Astrocyte of the cerebellum (primary cell): ENCODE results near the gene KLHL14.

Experiments used
- DNase-seq: peaks from one replicate; pipeline ENCODE4 v3.0.0-alpha.2; 2011; ENCODE audit warnings: low read depth
- H3K4me3 ChIP-seq: 2 replicates; pipeline ENCODE4 v1.5.1; 2011; ENCODE audit warnings: mild to moderate bottlenecking, low read depth, low read length, moderate library complexity
- in situ Hi-C: cut with HindIII; loops from 2 replicates; pipeline ENCODE4 v1.10.0; 2017; ENCODE audit warnings: low sequenced_read_pairs
- TF ChIP-seq, protein P1 (sequence below): IDR thresholded peaks from 2 replicates; pipeline ENCODE4 v1.5.1; 2012; ENCODE audit warnings: low read length, low read depth, moderate library complexity, mild to moderate bottlenecking; ENCODE audit errors: missing control alignments

KLHL14 gene

DNA sequence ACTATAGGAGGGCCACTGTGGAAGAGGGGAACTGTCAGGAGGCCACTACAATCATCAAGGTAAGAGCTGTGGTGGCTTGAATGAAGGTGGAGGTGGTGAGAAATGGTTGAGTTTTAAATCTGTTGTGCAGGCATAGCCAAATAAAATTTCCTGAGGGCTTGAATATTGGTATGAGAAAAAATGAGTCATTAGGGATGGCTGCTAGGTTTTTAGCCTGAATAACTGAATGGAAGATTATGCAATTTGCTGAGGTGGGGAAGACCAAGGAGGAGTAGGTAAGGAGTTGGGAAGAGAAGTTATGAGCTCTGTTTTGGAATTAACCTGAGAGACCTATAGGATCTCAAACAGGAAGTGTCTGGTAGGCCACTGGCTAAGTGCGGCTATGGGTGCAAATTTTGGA lies 84.0 kb downstream of the KLHL14 start:
- in situ Hi-C loops, result no loop called here
- DNase-seq, result no peak
- H3K4me3 ChIP-seq, result no peak overlapping the region
- TF ChIP-seq, protein P1, sequence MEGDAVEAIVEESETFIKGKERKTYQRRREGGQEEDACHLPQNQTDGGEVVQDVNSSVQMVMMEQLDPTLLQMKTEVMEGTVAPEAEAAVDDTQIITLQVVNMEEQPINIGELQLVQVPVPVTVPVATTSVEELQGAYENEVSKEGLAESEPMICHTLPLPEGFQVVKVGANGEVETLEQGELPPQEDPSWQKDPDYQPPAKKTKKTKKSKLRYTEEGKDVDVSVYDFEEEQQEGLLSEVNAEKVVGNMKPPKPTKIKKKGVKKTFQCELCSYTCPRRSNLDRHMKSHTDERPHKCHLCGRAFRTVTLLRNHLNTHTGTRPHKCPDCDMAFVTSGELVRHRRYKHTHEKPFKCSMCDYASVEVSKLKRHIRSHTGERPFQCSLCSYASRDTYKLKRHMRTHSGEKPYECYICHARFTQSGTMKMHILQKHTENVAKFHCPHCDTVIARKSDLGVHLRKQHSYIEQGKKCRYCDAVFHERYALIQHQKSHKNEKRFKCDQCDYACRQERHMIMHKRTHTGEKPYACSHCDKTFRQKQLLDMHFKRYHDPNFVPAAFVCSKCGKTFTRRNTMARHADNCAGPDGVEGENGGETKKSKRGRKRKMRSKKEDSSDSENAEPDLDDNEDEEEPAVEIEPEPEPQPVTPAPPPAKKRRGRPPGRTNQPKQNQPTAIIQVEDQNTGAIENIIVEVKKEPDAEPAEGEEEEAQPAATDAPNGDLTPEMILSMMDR, result no peak

DNA sequence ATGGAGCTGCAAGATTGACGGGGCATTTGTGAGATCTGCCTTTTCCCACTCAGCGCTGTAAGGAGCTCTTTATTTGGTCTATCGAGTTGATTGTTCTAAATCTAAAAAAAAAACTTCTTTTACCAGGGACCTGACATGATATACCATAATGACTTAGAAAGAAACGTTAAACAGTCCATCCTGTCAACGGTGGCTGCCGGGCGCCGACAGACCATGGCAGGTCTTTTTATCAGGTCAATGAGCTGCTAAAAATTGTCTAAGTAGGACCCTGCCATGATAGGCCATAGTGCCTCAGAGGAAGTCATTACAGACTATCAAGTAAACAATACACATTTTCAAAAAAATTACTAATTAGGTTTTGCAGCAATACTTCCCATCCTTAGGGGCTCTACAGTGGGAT lies 87.9 kb downstream of the KLHL14 start:
- TF ChIP-seq, protein P1, result no peak
- in situ Hi-C loops, result no loop called here

DNA sequence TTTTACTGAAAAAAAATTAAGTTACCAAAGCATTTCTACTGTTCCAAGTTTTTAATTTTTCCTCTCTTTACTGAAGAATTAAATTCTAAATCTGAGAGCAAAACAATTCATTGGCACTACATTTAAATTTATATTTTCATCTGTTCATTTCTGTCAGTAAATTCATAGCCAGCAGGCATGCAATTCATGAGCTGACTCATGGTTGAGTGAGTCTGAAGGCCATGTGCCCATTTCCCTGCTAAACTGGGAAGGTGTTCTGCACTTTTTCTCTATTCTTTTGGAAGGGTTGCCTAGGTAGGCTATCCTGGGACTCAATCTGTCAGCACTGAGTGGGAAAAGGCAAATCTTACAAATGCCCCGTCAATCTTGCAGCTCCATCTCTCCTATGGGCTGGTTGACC lies 88.7 kb downstream of the KLHL14 start:
- no peak for DNase-seq
- TF ChIP-seq, protein P1, result no peak
- H3K4me3 ChIP-seq, result no peak overlapping the region
- in situ Hi-C loops, result no loop called here

More for the DNA sequence above, 87.9 kb downstream of the KLHL14 start:
- H3K4me3 ChIP-seq, result no peak overlapping the region
- DNase-seq, result no peak

DNA sequence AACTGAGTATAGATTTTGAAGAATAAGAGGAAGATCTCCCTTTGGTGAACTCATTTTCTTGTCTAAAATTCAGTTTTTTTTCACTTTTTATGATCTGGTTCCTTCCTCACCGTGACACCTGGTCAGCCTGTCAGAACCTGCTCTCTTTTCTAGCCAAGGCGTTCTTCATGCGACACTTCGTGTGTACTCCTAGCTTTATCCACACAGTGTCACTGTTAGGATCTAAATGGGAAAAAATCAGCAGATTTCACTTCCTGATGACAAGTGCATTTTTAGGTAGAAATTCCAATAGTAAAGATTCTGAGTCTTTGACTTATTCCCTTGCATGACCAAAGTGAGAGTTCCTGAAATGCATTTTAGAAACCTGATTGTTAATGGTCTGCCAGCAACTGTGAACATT lies 89.8 kb downstream of the KLHL14 start:
- in situ Hi-C loops, result no loop called here
- TF ChIP-seq, protein P1, result no peak
- H3K4me3 ChIP-seq, result no peak overlapping the region
- no peak for DNase-seq

DNA sequence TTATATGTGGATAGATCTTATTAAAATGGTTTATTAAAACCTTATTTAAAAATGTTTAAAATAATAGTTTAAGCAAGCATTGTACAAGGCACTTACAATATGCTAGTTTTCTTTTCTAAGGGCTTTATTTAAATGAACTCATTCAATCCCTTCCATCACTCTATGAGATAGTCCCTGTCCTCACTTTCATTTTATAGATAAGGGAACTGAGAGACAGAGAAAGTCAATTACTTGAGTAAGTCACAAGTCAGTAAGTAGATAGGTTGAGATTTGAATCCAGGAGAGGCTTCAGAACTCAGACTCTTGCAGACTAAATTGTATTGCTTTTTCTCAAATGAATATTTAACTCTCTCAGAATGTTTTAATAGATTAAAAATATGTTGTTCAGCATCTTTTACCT lies 95.2 kb downstream of the KLHL14 start:
- TF ChIP-seq, protein P1, result no peak
- in situ Hi-C loops, result no loop called here
- H3K4me3 ChIP-seq, result no peak overlapping the region
- DNase-seq, result no peak

DNA sequence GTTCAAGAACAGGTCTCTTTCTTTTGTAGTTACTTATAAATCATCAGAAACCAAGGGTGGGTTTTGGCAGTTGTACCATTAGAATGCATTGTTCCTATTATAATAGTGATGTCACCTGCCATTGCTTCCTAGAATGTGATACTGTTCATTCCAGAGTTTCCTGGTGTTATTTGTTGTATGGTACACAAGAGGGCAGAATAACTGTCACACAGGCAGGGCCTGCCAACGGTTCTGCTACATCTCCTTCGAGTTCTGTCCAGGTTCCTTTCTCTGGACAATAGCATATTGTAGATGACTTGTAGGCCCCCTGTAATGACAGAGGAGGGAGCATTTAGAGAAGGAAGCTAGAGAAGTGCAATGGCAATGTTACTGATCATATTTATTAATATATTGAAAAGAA lies 98.3 kb downstream of the KLHL14 start:
- H3K4me3 ChIP-seq, result no peak overlapping the region
- TF ChIP-seq, protein P1, result peak; percentile 23
- DNase-seq, result no peak
- in situ Hi-C loops, result no loop called here

DNA sequence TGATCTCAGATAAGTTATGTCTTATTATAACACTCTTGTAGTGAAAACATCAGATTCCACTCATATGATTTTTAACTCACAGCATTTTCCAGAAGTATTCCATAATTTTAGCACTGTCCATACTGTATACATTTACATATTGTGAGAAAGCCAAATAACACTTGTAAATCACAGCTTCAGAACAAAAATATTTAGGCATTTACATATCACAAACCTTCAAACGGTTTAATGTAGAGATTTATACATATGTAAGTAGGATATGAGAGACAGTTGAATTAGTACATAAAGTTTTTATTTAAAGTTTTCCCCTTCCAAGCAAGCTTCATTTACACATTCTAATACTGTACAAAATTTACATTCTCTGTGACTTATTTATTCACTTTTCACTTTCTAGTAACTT lies 100.4 kb downstream of the KLHL14 start:
- in situ Hi-C loops, result no loop called here
- no peak overlapping the region for H3K4me3 ChIP-seq
- DNase-seq, result no peak
- TF ChIP-seq, protein P1, result no peak
